GM18511 (cell line): ENCODE data around the gene DNAJC1.
"Not testable (repeated sequence)": the region's sequence is repeated elsewhere in the genome, so short reads cannot be mapped to it uniquely, and the experiment has no call there.

Experiments used
- ATAC-seq: cut with Tn5 transposase; IDR thresholded peaks from one replicate; pipeline ENCODE4 v1.9.1; 2021; ENCODE audit warnings: mild to moderate bottlenecking, moderate library complexity; ENCODE audit not compliant: unreplicated experiment

Gene DNAJC1

DNA sequence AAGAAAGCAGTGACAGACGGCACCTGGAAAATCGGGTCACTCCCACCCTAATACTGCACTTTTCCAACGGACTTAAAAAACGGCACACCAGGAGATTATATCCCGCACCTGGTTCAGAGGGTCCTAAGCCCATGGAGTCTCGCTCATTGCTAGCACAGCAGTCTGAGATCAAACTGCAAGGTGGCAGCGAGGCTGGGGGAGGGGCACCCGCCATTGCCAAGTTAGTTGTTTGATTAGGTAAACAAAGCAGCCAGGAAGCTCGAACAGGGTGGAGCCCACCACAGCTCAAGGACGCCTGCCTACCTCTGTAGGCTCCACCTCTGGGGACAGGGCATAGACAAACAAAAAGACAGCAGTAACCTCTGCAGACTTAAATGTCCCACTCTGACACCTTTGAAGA lies 169.0 kb downstream of the DNAJC1 start:
- ATAC-seq: not testable (repeated sequence)

DNA sequence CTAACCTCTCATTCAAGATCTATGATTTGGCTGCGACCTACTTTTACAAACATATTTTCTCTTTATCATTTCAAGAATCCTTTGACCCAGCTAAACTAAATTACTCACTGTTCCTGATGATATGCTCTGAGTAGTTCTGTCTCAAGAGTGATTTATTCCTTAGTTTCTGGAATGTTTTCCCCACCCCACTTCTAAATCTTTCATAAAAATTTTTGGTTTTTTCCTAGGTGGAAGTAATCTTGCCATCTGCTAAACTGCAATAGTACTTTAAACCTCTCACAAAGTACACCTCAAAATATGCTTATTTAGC lies 170.8 kb downstream of the DNAJC1 start:
- no peak for ATAC-seq

GRCh38 chr10:21831986-21832820 lies 171.3 kb downstream of the DNAJC1 start:
- no peak for ATAC-seq

DNA sequence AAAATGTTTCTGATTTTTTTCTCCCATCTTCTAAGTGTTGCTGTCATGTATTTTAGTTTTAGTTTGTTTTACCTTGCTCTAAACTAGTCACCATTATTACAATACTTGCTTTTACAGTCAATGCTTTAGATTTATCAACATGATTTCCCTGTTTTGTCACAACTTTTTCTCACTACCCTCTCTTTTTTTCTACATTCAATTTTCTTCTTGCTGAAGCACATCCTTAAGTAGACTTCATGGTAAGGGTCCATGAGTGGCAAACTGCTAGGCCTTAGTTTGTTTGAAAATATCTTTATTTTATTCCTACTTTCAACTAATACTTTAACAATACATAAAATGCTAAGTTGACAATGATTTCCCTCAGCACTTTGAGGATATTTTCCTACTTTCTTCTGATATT lies 173.5 kb downstream of the DNAJC1 start:
- ATAC-seq: no peak

GRCh38 chr10:21827308-21827707 lies 176.2 kb downstream of the DNAJC1 start:
- ATAC-seq: no peak

- no peak for ATAC-seq
Observed at GRCh38 chr10:21826725-21827124, 176.8 kb downstream of the DNAJC1 start.

GRCh38 chr10:21825345-21825744 lies 178.2 kb downstream of the DNAJC1 start:
- ATAC-seq: no peak

- ATAC-seq: no peak
Observed at GRCh38 chr10:21824409-21824808, 179.1 kb downstream of the DNAJC1 start.

DNA sequence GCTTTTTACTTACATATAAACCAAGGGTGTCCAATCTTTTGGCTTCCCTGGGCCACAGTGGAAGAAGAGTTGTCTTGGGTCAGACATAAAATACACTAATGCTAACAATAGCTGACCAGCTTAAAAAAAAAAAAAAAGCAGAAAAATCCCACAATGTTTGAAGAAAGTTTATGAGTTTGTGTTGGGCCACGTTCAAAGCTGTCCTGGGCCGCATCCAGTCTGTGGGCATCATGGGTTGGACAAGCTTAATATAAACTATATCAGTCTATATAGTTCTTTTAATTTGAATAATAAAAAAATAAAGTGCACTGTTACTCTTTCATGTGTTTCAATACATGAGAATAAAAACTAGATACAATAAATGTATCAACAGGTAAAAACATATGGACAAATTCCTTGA lies 179.9 kb downstream of the DNAJC1 start:
- ATAC-seq: no peak

GRCh38 chr10:21822273-21822672 lies 181.3 kb downstream of the DNAJC1 start:
- ATAC-seq: not testable (repeated sequence)

DNA sequence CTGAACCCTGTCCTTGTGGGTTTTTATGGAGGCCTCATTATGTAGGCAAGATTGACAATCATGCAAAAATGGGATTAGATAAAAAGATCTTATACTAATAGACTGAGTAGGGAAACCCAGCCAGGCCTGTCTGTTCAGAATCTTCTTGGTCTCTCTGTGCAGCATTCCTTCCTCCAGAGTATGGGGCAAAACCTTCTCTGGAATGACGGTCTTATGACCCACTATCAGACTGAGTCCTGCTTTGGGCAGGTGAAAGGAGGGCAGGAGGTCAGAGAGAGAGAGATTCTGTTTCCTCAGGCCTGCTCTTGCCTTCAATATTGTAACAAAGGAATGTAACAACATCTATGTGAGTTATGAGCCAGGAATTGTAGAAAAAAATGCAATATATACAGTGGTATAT lies 182.6 kb downstream of the DNAJC1 start:
- no peak for ATAC-seq

DNA sequence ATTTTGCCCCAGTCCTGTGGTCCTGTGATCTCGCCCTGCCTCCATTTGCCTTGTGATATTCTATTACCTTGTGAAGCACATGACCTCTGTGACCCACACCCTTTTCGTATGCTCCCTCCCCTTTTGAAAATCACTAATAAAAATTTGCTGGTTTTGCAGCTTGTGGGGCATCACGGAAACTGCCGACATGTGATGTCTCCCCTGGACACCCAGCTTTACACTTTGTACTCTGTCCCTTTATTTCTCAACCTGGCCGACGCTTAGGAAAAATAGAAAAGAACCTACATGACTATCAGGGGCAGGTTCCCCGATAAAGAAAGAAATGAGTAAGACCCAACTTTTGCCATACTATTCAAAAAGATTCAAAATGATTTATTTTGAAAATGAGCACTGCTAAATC lies 185.1 kb downstream of the DNAJC1 start:
- ATAC-seq: not testable (repeated sequence)

DNA sequence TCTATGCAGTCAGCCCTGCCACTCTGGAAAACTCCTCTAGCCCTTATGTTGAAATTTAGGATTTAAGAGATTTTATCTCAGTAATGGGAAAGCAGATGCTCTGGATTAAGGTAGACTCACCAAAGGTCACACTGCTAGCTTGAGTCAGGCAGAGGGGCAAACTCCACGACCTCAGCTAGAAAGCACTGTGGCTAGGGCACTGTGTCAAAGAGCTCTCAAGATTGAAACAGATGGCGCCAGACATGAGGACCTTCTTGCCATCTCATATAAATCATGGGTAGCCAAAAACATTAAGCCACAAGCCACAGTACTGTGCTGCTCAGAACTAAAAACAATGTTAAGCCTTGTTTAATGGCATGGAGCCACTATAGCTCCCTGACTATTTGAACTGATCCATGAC lies 188.7 kb downstream of the DNAJC1 start:
- ATAC-seq: no peak

DNA sequence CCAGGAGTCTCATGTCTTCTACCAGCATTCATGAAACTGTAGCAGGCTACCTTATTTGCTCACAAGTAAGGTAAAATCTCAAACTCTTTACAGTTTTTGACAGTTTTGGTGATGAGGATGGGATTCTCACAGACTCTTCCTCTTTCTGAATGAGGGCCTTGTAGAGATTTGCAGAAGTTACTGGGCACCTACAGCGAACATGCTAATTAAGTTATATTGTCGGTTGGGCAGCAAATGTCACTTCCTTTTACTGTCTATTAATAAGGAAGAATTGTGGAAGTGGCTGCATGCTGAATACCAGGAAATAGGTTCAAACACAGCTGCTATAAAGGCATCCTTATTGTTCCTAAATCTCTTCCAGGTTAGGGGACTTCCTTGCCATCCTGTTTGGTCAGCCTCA lies 189.6 kb downstream of the DNAJC1 start:
- ATAC-seq: no peak

GRCh38 chr10:21811245-21811585 lies 192.3 kb downstream of the DNAJC1 start:
- ATAC-seq: no peak

- ATAC-seq: no peak
Observed at GRCh38 chr10:21810582-21811244, 192.8 kb downstream of the DNAJC1 start.

GRCh38 chr10:21808550-21808949 lies 195.0 kb downstream of the DNAJC1 start:
- no peak for ATAC-seq

DNA sequence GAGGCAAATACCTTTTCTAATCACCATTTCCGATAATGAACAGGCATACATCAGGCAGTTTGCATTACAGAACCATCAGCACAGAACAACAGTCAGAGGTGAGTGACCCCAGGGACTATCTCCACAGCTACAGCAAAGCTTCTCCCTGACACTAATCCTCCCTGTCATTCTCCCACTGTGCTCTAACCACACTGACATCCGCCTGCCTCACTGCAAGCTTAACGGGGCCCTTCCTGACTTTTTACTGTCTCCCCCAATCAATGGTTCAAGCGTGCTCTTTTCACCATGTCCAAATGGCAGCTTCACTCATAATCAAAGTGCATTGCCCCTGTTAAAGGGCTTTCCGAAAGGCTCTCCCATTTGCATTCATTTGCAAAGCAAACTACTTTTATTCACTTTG lies 196.3 kb downstream of the DNAJC1 start:
- no peak for ATAC-seq

DNA sequence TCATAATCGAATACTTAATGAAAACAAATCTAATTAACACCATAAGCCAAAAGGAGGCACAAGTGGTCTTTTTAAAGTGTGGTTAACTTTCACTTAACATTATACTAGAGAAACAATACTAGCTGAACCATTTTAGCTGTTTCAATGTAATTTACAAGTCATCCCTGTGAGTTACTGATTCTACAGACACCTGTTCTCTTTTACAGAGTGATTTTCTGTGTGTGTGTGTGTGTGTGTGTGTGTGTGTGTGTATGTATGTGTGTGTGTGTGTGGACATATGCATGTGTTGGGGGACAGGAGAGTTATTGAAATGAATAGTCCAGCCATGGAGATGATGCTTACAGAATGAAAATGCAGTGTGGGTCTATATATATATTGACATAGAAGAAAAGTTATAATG lies 200.2 kb downstream of the DNAJC1 start:
- no peak for ATAC-seq

- ATAC-seq: no peak
Observed at GRCh38 chr10:21801609-21802008, 201.9 kb downstream of the DNAJC1 start.

- ATAC-seq: no peak
Observed at GRCh38 chr10:21797984-21798765, 205.4 kb downstream of the DNAJC1 start.

DNA sequence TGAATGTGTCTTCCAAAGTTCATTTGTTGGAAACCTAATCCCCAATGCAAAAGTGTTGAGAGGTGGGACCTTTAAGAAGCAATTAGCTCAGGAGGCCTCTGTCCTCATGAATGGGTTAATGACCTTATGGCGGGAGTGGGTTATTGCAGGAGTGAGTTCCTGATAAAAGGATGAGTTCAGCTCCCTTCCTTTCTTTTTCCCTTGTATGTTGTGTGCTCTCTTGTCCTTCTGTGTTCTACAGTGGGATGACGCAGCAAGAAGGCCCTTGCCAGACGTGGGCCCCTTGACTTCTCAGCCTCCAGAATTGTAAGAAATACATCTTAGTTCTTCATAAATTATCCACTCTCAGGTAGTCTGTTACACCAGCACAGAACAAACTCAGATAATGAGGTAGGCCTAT lies 206.0 kb downstream of the DNAJC1 start:
- ATAC-seq: no peak
